OCI-LY1 (cell line): Measurements from ENCODE around the gene PASK.

Source experiments
- H2AFZ ChIP-seq: fragments of 200-600 bp; sonication (generic), shearing (Covaris generic); 2 replicates; pipeline ENCODE4 v1.6.0; 2014; ENCODE audit warnings: antibody characterized with exemption, mild to moderate bottlenecking, low read length
- H3F3A ChIP-seq: fragments of 200-600 bp; sonication (generic), shearing (Covaris generic); 2 replicates; pipeline ENCODE4 v1.6.0; 2014; ENCODE audit warnings: mild to moderate bottlenecking, antibody characterized with exemption, low read length, moderate library complexity; ENCODE audit not compliant: insufficient read depth
- H3K27ac ChIP-seq: fragments of 200-600 bp; sonication (generic); 2 replicates; pipeline ENCODE4 v1.5.1; 2014; ENCODE audit warnings: low read length, mixed run types, mild to moderate bottlenecking, low read depth; ENCODE audit not compliant: poor library complexity, severe bottlenecking
- H3K27me3 ChIP-seq: fragments of 200-600 bp; sonication (generic); 2 replicates; pipeline ENCODE4 v1.6.0; 2014; ENCODE audit warnings: antibody characterized with exemption, mild to moderate bottlenecking, low read length, moderate library complexity; ENCODE audit not compliant: insufficient read depth
- H3K36me3 ChIP-seq: fragments of 200-600 bp; sonication (generic); 2 replicates; pipeline ENCODE4 v1.6.1; 2014; ENCODE audit warnings: mild to moderate bottlenecking, antibody characterized with exemption, low read length, moderate library complexity, mixed read lengths; ENCODE audit not compliant: insufficient read depth
- H3K4me1 ChIP-seq: fragments of 200-600 bp; sonication (generic); 2 replicates; pipeline ENCODE4 v1.5.1; 2014; ENCODE audit warnings: mild to moderate bottlenecking, low read length, moderate library complexity; ENCODE audit not compliant: insufficient read depth, severe bottlenecking
- H3K4me2 ChIP-seq: fragments of 200-600 bp; sonication (generic), shearing (Covaris generic); 2 replicates; pipeline ENCODE4 v1.6.1; 2014; ENCODE audit warnings: low read length
- H3K4me3 ChIP-seq: fragments of 200-600 bp; sonication (generic); 2 replicates; pipeline ENCODE4 v1.5.1; 2014; ENCODE audit warnings: low read length, low read depth, mild to moderate bottlenecking, mixed read lengths; ENCODE audit not compliant: poor library complexity, severe bottlenecking
- H3K79me2 ChIP-seq: fragments of 200-600 bp; shearing (Covaris generic); 2 replicates; pipeline ENCODE4 v1.6.1; 2016; ENCODE audit warnings: mixed run types, low read length, mixed read lengths; ENCODE audit not compliant: insufficient read depth
- H3K9ac ChIP-seq: fragments of 200-600 bp; sonication (generic), shearing (Covaris generic); 2 replicates; pipeline ENCODE4 v1.6.1; 2014; ENCODE audit warnings: mild to moderate bottlenecking, low read length, mixed read lengths
- H3K9me2 ChIP-seq: fragments of 200-600 bp; sonication (generic), shearing (Covaris generic); 2 replicates; pipeline ENCODE4 v1.6.1; 2014; ENCODE audit warnings: low read depth, mild to moderate bottlenecking, low read length, mixed read lengths
- H3K9me3 ChIP-seq: fragments of 200-600 bp; shearing (Covaris generic); 2 replicates; pipeline ENCODE4 v1.6.1; 2014; ENCODE audit warnings: low read length, mixed read lengths
- H4K20me1 ChIP-seq: fragments of 200-600 bp; sonication (generic), shearing (Covaris generic); 2 replicates; pipeline ENCODE4 v1.6.0; 2016; ENCODE audit warnings: mild to moderate bottlenecking, low read length; ENCODE audit not compliant: insufficient read depth
- CTCF ChIP-seq: fragments of 200-600 bp; sonication (generic), shearing (Covaris generic); IDR thresholded peaks from 2 replicates; pipeline ENCODE4 v1.5.1; 2017; ENCODE audit warnings: mild to moderate bottlenecking, antibody characterized with exemption, low read length, moderate library complexity, mixed read lengths
- EZH2 ChIP-seq: fragments of 200-600 bp; sonication (generic), shearing (Covaris generic); IDR thresholded peaks from 2 replicates; pipeline ENCODE4 v1.8.0; 2017; ENCODE audit warnings: borderline replicate concordance, mixed run types, mild to moderate bottlenecking, antibody characterized with exemption, low read length, moderate library complexity, mixed read lengths

Gene PASK

GRCh38 chr2:241141214-241141770, 8.0 kb downstream of the PASK start:
- Histone ChIP-seq H3K9ac (no peak overlapping the region), H3K4me2 (no peak overlapping the region), H3K36me3 (peaks cover 58% of the 10 kb centered on the region)

GRCh38 chr2:241140445-241140840, 8.8 kb downstream of the PASK start:
- H3K36me3 ChIP-seq: peaks cover 67% of the 10 kb centered on the region
- no peaks in the 10 kb centered on the region for H3K9me2 ChIP-seq
- no peaks in the 10 kb centered on the region for H4K20me1 ChIP-seq

More at GRCh38 chr2:241141214-241141770, 8.0 kb downstream of the PASK start:
- H3K9me2 ChIP-seq: no peaks in the 10 kb centered on the region
- H4K20me1 ChIP-seq: no peaks in the 10 kb centered on the region
- peaks cover 5% of the 10 kb centered on the region for H3K4me1 ChIP-seq
- no peak overlapping the region for H2AFZ ChIP-seq
- TF ChIP-seq CTCF (no peak), EZH2 (no peak)
- no peaks in the 10 kb centered on the region for H3K9me3 ChIP-seq
- no peak overlapping the region for H3K4me3 ChIP-seq
- H3F3A ChIP-seq: no peaks in the 10 kb centered on the region
- H3K27ac ChIP-seq: no peak overlapping the region
- H3K27me3 ChIP-seq: no peaks in the 10 kb centered on the region
- H3K79me2 ChIP-seq: no peaks in the 10 kb centered on the region

DNA sequence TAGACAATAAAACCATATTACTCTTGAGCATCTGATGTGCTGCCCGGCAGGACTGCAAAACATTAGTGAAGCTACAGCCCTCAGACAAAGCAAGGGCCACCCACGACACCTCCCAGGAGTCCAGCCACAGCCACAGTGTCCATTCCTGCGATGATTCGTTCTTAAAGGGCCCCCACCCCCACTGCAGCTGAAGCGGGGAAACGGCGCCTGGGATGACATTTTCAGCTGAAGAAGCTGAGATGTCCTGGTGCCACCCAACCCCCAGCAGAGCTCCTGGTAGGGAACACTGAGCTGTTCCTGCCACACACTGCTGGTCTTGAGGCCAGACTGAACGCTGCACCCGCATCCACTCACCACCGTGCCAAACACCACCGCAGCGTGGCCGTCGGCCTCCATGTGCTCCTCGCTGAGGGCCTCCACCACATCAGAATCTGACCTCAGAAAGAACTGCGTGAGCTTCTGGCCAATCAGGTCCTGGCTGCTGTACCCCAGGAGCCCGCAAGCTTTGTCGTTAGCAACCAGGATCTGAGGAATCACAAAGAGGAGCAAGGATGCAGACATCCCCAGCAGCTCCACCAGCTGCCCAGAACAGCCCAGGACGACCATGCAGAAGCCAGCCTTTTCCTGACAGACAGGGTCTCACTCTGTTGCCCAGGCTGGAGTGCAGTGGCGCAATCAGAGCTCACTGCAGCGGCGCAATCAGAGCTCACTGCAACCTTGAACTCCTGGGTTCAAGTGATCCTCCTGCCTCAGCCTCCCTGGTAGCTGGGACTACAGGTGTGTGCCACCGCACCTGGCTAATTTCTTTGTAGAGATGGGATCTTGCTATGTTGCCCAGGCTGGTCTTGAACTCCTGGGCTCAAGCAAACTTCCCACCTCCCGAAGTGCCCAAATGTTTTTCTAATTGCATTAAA, 9.5 kb downstream of the PASK start:
- Histone ChIP-seq H3K4me3 (no peak overlapping the region), H3K9ac (no peak overlapping the region), H2AFZ (no peak overlapping the region), H3K36me3 (peaks cover 73% of the 10 kb centered on the region), H3K79me2 (no peaks in the 10 kb centered on the region), H3F3A (no peaks in the 10 kb centered on the region), H3K27me3 (no peaks in the 10 kb centered on the region), H3K4me2 (no peak overlapping the region), H3K27ac (no peak overlapping the region), H4K20me1 (no peaks in the 10 kb centered on the region), H3K9me2 (no peaks in the 10 kb centered on the region), H3K9me3 (no peaks in the 10 kb centered on the region), H3K4me1 (no peaks in the 10 kb centered on the region)
- TF ChIP-seq EZH2 (no peak), CTCF (no peak)

More at GRCh38 chr2:241140445-241140840, 8.8 kb downstream of the PASK start:
- Histone ChIP-seq H3K9me3 (no peaks in the 10 kb centered on the region), H2AFZ (no peak overlapping the region), H3F3A (no peaks in the 10 kb centered on the region), H3K4me2 (no peak overlapping the region), H3K27ac (no peak overlapping the region), H3K79me2 (no peaks in the 10 kb centered on the region), H3K4me3 (no peak overlapping the region), H3K27me3 (no peaks in the 10 kb centered on the region), H3K9ac (no peak overlapping the region), H3K4me1 (no peaks in the 10 kb centered on the region)
- TF ChIP-seq CTCF: no peak
